HG03095 (cell line): ENCODE results near the gene TMEM258.

Experiments used
- ATAC-seq: cut with Tn5 transposase; IDR thresholded peaks from one replicate; pipeline ENCODE4 v1.9.1; 2021; ENCODE audit warnings: moderate library complexity; ENCODE audit not compliant: unreplicated experiment

Gene TMEM258

GRCh38 chr11:61777234-61778090 is 14.9 kb downstream of the TMEM258 start:
- no peak for ATAC-seq

GRCh38 chr11:61776561-61777075 is 15.8 kb downstream of the TMEM258 start:
- no peak for ATAC-seq

- no peak for ATAC-seq
Measured at GRCh38 chr11:61775606-61776554, 16.5 kb downstream of the TMEM258 start.

- no peak for ATAC-seq
Measured at GRCh38 chr11:61775106-61775505, 17.3 kb downstream of the TMEM258 start.

GRCh38 chr11:61774411-61774810 is 18.0 kb downstream of the TMEM258 start:
- ATAC-seq, result no peak

GRCh38 chr11:61773809-61774208 is 18.6 kb downstream of the TMEM258 start:
- ATAC-seq, result no peak

GRCh38 chr11:61773356-61773755 is 19.0 kb downstream of the TMEM258 start:
- no peak for ATAC-seq

- ATAC-seq, result no peak
Measured at GRCh38 chr11:61771985-61772455, 20.4 kb downstream of the TMEM258 start.

GRCh38 chr11:61771195-61771894 is 21.1 kb downstream of the TMEM258 start:
- ATAC-seq, result no peak

GRCh38 chr11:61769946-61770683 is 22.3 kb downstream of the TMEM258 start:
- ATAC-seq, result no peak

GRCh38 chr11:61769169-61769920 is 23.1 kb downstream of the TMEM258 start:
- ATAC-seq, result no peak

- ATAC-seq, result no peak
Measured at GRCh38 chr11:61768376-61769076, 23.9 kb downstream of the TMEM258 start.

- ATAC-seq, result no peak
Measured at GRCh38 chr11:61766353-61766841, 26.0 kb downstream of the TMEM258 start.

GRCh38 chr11:61765550-61766253 is 26.7 kb downstream of the TMEM258 start:
- no peak for ATAC-seq

- ATAC-seq, result no peak
Measured at GRCh38 chr11:61764606-61765260, 27.7 kb downstream of the TMEM258 start.

- ATAC-seq, result no peak
Measured at GRCh38 chr11:61763930-61764605, 28.3 kb downstream of the TMEM258 start.

GRCh38 chr11:61762798-61763197 is 29.6 kb downstream of the TMEM258 start:
- no peak for ATAC-seq
